Raji (cell line): Measurements from ENCODE around the gene SKA2.

Experiments used
- POLR2A ChIP-seq: IDR thresholded peaks from 2 replicates; pipeline ENCODE4 v1.6.1; 2011; ENCODE audit warnings: low read depth, low read length, control low read depth; ENCODE audit not compliant: insufficient read depth

The SKA2 gene

DNA sequence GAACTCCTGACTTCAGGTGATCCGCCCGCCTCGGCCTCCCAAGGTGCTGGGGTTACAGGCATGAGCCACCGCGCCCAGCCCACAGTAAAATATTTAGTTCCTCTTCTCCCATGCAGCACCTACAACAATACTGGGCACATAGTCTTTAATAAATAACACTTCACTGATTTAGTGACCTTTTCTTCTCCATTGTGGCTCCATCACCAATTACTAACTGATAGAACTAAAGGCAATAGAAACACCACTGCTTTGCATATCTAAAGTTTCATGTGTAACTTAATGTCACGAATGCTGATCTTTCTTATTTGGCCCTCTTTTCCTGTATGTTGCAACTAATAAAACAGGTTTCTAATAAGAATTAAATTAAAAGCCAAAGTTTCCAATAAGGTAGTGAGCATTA, 87.2 kb downstream of the SKA2 start:
- no peak for TF ChIP-seq POLR2A

DNA sequence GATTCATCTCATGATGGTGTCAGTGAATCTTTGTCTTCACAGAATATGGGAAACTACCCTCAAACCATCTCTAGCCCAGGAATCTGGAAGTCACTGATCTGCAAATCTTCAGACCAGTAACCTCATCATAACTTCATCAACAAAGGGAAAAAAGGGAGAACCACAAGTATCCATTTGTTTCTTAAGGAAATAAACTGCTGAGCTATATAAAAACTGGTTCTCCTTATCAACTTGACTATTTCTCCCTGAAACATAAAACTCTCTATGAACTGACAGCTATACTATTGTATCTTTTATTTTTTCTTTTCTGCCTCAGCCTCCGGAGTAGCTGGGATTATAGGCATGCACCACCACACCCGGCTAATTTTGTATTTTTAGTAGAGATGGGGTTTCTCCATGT, 87.6 kb downstream of the SKA2 start:
- no peak for TF ChIP-seq POLR2A

DNA sequence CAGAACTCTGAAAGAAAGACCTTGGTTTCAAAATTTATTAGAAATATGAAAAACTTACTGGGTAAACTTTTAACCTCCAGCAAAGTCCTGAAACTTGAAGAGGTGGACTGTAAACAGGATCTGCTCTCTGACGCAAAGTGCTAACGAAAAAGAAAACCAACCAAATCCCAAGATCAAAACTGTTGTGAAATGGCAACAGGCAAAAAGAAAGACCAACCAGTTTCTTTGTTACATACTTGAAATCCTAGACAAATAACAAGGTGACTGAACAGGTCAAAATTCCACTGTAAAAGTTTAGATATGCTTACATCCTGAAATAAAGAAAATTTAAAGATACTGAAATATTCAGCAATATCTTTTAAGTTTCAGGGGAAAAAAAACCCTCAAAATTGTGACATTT, 92.5 kb downstream of the SKA2 start:
- TF ChIP-seq POLR2A = no peak
